Measurements from ENCODE around the gene SCRN2. TPM values are rescaled to one million over a fixed set of nuclear protein-coding genes. Genes with fewer than 3 reads are reported as not detected.

The SCRN2 gene
- total and polyA plus RNA-seq, 2 of the 13 experiments (the other 11 are each of a cell fraction or from before 2014, with no cell fraction given): 21.7 to 29.5 TPM

DNA sequence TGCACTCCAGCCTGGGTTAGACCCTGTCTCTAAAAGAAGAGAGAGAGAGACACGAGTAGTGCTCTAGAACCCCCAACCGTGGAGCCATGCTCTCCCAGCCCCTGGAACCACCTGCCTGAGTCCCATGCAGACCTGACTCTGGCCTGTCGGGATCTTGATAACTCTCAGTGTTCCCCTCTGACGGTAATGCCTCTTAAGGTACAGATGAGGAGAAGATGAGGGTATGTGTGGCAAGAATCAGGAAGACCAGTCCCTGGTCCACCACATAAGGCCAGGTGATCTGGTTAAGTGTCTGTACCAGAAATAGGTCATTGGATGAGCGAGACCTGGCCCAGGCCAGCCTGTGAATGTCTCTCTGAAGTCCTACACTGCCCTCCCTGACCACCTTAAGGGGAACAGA lies 37.9 kb downstream of the SCRN2 start (continued):
- TF ChIP-seq, protein P1, sequence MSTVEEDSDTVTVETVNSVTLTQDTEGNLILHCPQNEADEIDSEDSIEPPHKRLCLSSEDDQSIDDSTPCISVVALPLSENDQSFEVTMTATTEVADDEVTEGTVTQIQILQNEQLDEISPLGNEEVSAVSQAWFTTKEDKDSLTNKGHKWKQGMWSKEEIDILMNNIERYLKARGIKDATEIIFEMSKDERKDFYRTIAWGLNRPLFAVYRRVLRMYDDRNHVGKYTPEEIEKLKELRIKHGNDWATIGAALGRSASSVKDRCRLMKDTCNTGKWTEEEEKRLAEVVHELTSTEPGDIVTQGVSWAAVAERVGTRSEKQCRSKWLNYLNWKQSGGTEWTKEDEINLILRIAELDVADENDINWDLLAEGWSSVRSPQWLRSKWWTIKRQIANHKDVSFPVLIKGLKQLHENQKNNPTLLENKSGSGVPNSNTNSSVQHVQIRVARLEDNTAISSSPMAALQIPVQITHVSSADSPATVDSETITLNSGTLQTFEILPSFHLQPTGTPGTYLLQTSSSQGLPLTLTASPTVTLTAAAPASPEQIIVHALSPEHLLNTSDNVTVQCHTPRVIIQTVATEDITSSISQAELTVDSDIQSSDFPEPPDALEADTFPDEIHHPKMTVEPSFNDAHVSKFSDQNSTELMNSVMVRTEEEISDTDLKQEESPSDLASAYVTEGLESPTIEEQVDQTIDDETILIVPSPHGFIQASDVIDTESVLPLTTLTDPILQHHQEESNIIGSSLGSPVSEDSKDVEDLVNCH (CRISPR knock-in tag; IDR thresholded peaks at IDR 0.05): no peak

DNA sequence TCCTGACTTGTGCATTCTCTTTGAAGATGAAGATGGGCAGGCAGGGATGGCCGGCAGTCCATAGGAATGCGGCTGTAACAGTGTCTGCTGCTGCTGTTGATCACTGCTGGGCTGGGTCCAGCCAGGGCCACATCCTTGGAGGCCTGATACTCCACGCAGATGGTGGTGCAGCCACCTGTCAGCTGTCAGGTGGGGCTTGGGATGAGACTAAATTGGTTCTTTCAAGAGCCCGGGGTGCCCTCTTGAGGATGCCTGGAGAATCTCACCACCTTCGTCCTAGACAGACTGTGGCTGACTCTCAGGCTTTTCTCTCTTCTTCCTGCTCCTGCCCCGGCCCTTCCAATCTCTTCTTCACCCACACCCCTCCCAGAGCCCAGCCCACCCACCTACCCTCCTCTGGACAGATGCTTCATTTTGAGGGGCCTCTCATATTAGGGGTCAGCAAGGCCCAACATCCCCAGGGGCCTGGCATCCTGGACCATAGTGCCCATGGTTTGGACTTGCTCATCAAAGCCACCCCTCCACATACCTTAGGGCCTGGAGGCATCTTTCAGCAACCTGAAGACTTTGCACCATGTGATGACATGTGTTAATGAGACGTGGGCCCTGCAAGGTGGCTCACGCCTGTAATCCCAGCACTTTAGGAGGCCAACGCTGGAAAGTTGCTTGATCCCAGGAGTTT lies 38.6 kb downstream of the SCRN2 start:
- ChIA-PET CTCF (ENCODE audit: low intra/inter-chr PET ratio, low total read pairs) (interaction anchor here (1.3 to 2.2 kb wide), 2 partner anchors 26 to 138 kb away, joined by 4 to 15 read pairs; no protein-coding TSS in a partner anchor), POLR2A (no interaction called here)
- FAIRE-seq: peak; percentile 85

More for the DNA sequence above, 38.6 kb downstream of the SCRN2 start:
- Histone ChIP-seq H3K4me2 (ENCODE audit: low read depth, low read length) (no peak overlapping the region), H3K27ac (ENCODE audit: extremely low read length, insufficient read depth, low read length) (no peak overlapping the region), H3K36me3 (replicated peaks in 1 of 2; ENCODE audit: control insufficient read depth in 1 of 2, insufficient read depth in 2 of 2, low read length in 2 of 2) (no peaks in the 10 kb centered on the region; a peak in 1 of 5 replicates), H3K9ac (ENCODE audit: insufficient read depth, low read depth, low read length) (no peak overlapping the region), H4K20me1 (ENCODE audit: insufficient read depth, low read length) (peaks cover 4% of the 10 kb centered on the region; the same call in 1 of the 2 replicates), H3K79me2 (ENCODE audit: insufficient read depth, low read length) (no peaks in the 10 kb centered on the region), H3K9me3 (ENCODE audit: low read length) (no peaks in the 10 kb centered on the region), H2AFZ (ENCODE audit: low read length) (no peak overlapping the region), H3K4me1 (ENCODE audit: insufficient read depth, low read length) (no peaks in the 10 kb centered on the region), H3K4me3 (replicated peaks in 1 of 3; ENCODE audit: insufficient read depth in 1 of 3, low read depth in 2 of 3, low read length in 3 of 3) (no peak overlapping the region), H3K27me3 (ENCODE audit: control insufficient read depth in 1 of 2, insufficient read depth in 2 of 2, low read length in 2 of 2) (peaks cover 4 to 16% of the 10 kb centered on the region in 2 experiments; a peak in 3 of 5 replicates)
- TF ChIP-seq SALL1 (CRISPR knock-in tag; IDR thresholded peaks at IDR 0.05) (0 out of 2 replicates have a peak, but pooled peaks have one; percentile 14), GTF2F1 (IDR thresholded peaks at IDR 0.05; ENCODE audit: low read length) (no peak), GATA4 (IDR thresholded peaks at IDR 0.05; ENCODE audit: borderline replicate concordance, low read depth) (no peak), MEIS1 (CRISPR knock-in tag; IDR thresholded peaks at IDR 0.05; ENCODE audit: borderline replicate concordance) (peak; percentile 56; the same call in 1 of the 2 replicates), STAG1 (CRISPR knock-in tag; IDR thresholded peaks at IDR 0.05) (peak; percentile 77), RAD21 (CRISPR knock-in tag; IDR thresholded peaks at IDR 0.05) (peak; percentile 77), SMC3 (IDR thresholded peaks at IDR 0.05; ENCODE audit: low read length) (peak; percentile 26; the same call in 1 of the 2 replicates)
- TF ChIP-seq, protein P2, sequence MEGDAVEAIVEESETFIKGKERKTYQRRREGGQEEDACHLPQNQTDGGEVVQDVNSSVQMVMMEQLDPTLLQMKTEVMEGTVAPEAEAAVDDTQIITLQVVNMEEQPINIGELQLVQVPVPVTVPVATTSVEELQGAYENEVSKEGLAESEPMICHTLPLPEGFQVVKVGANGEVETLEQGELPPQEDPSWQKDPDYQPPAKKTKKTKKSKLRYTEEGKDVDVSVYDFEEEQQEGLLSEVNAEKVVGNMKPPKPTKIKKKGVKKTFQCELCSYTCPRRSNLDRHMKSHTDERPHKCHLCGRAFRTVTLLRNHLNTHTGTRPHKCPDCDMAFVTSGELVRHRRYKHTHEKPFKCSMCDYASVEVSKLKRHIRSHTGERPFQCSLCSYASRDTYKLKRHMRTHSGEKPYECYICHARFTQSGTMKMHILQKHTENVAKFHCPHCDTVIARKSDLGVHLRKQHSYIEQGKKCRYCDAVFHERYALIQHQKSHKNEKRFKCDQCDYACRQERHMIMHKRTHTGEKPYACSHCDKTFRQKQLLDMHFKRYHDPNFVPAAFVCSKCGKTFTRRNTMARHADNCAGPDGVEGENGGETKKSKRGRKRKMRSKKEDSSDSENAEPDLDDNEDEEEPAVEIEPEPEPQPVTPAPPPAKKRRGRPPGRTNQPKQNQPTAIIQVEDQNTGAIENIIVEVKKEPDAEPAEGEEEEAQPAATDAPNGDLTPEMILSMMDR (CRISPR knock-in tag; IDR thresholded peaks at IDR 0.05): peak; percentile 80
- TF ChIP-seq, protein P3, sequence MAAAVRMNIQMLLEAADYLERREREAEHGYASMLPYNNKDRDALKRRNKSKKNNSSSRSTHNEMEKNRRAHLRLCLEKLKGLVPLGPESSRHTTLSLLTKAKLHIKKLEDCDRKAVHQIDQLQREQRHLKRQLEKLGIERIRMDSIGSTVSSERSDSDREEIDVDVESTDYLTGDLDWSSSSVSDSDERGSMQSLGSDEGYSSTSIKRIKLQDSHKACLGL (CRISPR knock-in tag; IDR thresholded peaks at IDR 0.05): no peak
- TF ChIP-seq, protein P4, sequence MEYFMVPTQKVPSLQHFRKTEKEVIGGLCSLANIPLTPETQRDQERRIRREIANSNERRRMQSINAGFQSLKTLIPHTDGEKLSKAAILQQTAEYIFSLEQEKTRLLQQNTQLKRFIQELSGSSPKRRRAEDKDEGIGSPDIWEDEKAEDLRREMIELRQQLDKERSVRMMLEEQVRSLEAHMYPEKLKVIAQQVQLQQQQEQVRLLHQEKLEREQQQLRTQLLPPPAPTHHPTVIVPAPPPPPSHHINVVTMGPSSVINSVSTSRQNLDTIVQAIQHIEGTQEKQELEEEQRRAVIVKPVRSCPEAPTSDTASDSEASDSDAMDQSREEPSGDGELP (IDR thresholded peaks at IDR 0.05; ENCODE audit: borderline replicate concordance, low read depth): peak; percentile 60; the same call in 1 of the 2 replicates
- DNase-seq (ENCODE audit: low spot score) (peak; percentile 67), ATAC-seq (peak; percentile 93)
- 7% methylated on average over 7 of the region's 9 CpGs for WGBS (ENCODE audit: low lambda C conversion rate)
- intact Hi-C loops (cut with micrococcal nuclease; ENCODE audit: unreplicated experiment) (loop anchor here (1.0 kb wide), 1 partner anchor 26 kb away; no protein-coding TSS in a partner anchor), in situ Hi-C loops (cut with HindIII; ENCODE audit: extremely low pct_ligation_motif_present, low pct_unique_long_range_greater_than_20kb) (no loop called here)
- no TSS peak for BruUV-seq (replicated peaks)

Data from HepG2 (cell line).